GM18505 (cell line): ENCODE data around the gene PDYN.
"Not testable (repeated sequence)": the region's sequence is repeated elsewhere in the genome, so short reads cannot be mapped to it uniquely, and the experiment has no call there.

Source experiments
- ATAC-seq: cut with Tn5 transposase; IDR thresholded peaks from one replicate; pipeline ENCODE4 v1.9.1; 2021; ENCODE audit not compliant: unreplicated experiment
- POLR2A ChIP-seq: IDR thresholded peaks from 4 replicates; pipeline ENCODE4 v1.6.1; 2011; ENCODE audit warnings: borderline replicate concordance; ENCODE audit not compliant: insufficient read depth, insufficient read length; ENCODE audit errors: extremely low read depth

The PDYN gene

GRCh38 chr20:1993986-1994385 is at the start of gene PDYN:
Gene PDYN (minus strand): TSS chr20:1994058. CDS start chr20:1983084, 10,974 bp downstream.
- TF ChIP-seq POLR2A = no peak
- no peak for ATAC-seq

DNA sequence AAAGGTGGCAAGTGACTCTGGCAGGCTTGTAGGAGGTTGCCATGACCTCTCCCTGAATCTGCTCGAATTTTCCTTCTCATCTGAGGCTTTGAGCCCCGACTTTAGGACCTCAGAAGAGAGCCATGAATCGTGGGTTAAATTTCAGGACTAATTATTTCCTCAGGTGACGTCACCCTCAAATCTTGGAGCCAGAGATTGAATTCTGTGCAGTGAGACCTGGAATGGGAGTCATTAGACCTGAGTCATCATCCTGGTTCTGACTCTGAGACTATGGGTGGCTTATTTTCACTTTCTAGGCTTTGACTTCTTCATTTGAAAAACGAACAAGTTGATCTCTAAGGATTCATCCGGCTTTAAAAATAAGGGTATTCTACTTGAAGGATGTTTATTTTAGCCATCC is 48.5 kb upstream of the PDYN start:
- ATAC-seq = no peak
- no peak for TF ChIP-seq POLR2A

- no peak for TF ChIP-seq POLR2A
- ATAC-seq = no peak
Observed at GRCh38 chr20:2038161-2038560, 44.3 kb upstream of the PDYN start.

GRCh38 chr20:2037296-2037914 is 43.5 kb upstream of the PDYN start:
- ATAC-seq = no peak
- no peak for TF ChIP-seq POLR2A

DNA sequence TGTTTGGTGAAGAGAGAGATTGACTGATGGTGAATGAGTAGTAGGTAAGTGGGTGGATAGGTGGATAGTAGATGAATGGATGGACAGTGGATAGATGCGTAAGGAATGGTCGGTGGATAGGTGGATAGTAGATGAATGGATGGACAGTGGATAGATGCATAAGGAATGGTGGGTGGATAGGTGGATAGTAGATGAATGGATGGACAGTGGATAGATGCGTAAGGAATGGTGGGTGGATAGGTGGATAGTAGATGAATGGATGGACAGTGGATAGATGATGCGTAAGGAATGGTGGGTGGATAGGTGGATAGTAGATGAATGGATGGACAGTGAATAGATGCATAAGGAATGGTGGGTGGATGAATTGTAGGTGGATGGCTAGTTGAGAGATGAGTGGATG is 42.5 kb upstream of the PDYN start:
- ATAC-seq = not testable (repeated sequence)

GRCh38 chr20:2032168-2032567 is 38.3 kb upstream of the PDYN start:
- no peak for ATAC-seq
- no peak for TF ChIP-seq POLR2A

GRCh38 chr20:2026514-2026913 is 32.7 kb upstream of the PDYN start:
- ATAC-seq = no peak
- no peak for TF ChIP-seq POLR2A

- no peak for TF ChIP-seq POLR2A
- ATAC-seq = no peak
Observed at GRCh38 chr20:2026004-2026403, 32.1 kb upstream of the PDYN start.

DNA sequence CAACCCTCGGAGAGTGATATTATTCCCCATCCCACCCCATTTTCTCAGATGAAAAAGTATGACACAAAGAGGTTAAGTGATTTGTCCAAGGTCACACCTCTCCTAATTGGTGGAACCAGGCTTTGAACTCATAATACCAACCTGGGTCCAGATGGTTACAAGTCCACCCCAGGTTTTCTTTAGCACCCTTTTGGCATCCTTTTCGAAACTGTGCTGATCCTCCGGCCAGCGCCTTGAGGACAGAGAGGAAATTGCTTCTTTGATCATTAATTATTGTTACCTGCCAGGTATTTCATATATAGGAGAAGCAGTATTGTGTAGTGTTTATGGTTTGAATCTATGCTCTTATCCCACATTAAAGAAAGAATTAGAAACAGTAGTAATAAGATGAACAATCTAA is 29.3 kb upstream of the PDYN start:
- ATAC-seq = no peak
- no peak for TF ChIP-seq POLR2A

DNA sequence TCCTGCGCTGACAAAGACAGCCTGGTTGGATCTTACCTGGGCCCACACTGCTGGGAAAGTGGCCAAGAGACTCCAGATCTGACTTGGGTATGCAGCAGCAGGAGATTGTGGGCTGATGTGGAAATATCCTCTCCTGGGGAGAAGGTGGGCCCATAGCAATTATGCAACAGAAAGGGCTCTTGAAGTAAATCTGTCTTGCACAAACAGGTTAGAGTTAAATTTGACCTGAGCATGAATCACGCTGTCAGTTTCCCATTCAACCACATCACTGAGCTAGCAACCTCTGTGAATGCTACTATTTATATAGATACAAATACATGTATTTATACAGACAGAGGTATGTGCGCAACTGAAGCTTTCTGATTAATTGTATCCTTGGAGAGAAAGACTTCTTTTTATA is 28.3 kb upstream of the PDYN start:
- no peak for TF ChIP-seq POLR2A
- no peak for ATAC-seq

DNA sequence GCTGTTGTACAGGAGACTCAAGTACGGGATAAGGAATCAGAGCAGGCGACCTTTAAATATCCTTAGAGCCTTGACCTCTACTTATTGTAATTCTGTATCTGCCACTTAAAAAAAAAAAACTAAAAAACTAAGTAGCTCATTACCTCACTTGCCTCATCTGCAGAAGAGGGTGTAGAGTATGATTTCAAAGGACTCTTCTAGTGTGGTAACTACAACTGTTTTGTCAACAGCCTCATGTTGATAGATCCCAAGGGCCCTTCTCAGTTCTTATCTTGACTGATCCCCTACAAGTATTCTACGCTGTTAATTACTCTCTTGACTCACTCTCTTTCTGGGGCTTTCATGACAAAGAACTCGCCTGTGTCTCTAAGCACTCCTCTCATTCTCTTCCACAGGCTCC is 16.7 kb upstream of the PDYN start:
- no peak for TF ChIP-seq POLR2A
- no peak for ATAC-seq

DNA sequence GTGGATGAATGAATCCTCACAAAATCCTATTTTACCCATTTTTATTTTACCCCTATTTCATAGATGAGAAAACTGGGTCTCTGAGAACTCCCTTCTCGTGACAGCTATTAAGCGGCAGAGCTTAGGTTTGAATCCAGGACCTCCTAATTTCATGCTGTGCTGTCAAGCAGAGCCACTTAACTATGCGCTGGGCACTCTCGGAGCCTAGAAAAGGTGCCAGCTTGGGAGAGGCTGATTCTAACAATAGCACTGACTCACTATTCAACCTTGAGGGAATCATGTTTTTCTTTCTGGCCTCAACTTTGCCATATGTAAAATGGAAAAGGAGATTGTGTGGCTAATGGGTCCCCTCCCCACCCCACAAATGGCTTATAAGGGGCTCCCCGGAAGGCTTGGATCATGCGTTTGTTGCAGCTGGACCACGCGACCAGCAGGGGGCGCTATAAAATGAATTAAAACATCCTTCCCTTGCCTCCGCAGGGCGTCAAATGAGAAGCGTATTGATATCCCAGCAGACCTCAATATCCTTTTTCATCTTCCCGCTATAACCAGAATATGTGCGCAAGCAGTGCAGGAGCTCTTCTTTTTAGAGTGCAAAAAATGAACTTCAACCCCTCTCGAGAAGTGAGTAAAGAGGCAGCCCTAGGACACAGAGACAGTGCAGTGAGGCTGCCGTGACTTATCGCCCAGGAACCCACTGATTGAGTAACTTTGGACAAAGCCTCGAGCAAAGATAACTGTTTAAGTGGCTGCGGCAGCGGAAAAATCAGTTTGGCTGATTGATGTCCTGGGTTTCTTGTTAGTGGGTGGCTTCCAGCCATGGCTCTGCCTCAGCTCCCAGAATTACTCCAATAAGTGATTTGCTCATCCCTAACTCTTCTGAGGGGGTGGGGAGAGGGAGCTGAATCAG is 12.8 kb upstream of the PDYN start:
- TF ChIP-seq POLR2A = no peak
- no peak for ATAC-seq

DNA sequence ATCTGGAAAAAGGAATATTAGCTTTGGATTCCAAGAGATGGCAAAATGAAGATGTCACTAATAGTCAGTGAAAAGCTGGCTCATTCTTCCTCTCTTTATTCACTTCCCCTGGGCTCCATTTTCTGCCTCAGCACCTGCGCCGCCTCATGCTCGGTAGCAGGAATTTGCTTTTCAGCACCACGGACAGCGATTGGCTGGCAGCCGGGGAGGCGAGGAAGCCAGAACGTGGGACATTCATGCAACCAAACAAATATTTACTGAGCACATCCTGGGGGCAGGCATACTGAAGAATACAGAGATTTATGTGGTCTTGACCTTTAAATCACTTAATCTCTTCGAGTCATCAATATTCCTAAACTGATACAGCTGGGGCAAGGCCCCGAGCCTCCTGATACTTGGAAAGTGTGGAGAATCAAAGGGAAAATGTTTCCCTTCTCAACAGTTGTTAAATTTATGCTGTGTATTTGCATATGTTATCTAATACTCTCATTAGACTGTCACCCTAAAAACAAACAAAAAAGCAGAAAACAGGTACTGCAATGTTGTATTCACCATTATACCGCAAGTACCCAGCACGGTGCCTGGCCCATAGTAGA is 12.1 kb upstream of the PDYN start:
- TF ChIP-seq POLR2A = no peak

GRCh38 chr20:2005359-2005758 is 11.5 kb upstream of the PDYN start:
- ATAC-seq = no peak
- TF ChIP-seq POLR2A = no peak

More for the DNA sequence above, 12.1 kb upstream of the PDYN start:
- ATAC-seq = no peak
